Measurements from ENCODE around the gene SLC16A9.

The SLC16A9 gene

GRCh38 chr10:59628456-59628855 is 81.2 kb downstream of the SLC16A9 start:
- DNase-seq (ENCODE audit: low spot score), result no peak

DNA sequence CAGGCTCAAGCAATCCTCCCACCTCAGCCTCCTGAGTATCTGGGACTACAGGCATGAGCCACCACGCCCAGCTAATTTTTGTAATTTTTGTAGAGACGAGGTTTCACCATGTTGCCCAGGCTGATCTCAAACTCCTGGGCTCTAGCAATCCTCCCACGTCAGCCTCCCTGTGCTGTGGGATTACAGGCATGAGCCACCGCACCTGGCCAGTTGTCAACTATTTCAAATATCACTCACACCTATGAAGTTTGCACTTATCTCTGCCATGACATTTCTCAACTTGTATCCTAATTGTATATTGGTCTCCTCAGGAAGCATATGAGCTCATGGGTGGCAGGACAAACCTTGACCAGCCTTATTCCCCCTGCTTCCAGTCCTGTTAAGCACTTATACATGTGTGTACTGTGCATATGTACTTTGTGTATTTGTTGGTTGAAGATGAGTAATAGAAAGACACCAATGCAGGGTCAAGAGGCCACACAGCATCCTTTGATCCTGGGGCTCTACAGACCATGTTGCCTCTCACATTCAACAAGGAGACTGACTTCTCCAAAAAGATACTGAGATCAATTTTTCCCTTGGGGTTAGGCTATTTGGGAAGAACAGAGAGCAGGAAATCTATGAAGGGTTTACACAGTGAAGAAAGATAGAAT is 82.2 kb downstream of the SLC16A9 start:
- no peak for DNase-seq (ENCODE audit: low spot score)

GRCh38 chr10:59626523-59626869 is 83.2 kb downstream of the SLC16A9 start:
- no peak for DNase-seq (ENCODE audit: low spot score)

GRCh38 chr10:59625721-59626522 is 83.7 kb downstream of the SLC16A9 start:
- peak; percentile 84 for DNase-seq (ENCODE audit: low spot score)

DNA sequence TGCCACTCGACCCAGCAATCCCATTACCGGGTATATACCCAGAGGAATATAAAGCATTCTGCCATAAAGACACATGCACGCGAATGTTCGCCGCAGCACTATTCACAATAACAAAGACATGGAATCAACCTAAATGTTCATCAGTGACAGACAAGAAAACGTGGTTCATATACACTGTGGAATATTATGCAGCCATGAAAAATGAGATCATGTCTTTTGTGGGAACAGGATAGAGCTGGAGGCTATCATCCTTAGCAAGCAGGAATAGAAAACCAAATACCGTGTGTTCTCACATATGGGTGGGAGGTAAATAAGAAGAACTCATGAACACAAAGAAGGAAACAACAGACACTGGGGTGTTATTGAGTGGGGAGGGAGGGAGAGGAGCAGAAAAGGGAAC is 84.7 kb downstream of the SLC16A9 start:
- DNase-seq (ENCODE audit: low spot score), result no peak

DNA sequence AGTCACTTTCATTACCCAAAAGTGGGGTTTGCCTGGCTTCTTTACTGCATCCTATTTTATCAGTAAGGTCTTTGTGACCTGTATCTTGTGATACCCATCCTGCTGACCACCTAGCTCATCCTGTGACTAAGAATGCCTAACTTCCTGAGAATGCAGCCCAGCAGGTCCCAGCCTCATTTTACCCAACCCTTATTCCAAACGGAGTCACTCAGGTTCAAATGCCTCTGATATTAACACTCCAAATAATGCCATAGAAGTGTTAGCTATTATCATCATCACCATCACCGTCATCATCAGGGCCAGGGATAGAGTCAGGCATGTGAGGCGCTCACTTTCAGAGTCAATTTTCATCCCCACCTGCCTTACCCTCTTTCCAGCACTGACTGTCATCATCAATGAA is 85.5 kb downstream of the SLC16A9 start:
- no peak for DNase-seq (ENCODE audit: low spot score)

DNA sequence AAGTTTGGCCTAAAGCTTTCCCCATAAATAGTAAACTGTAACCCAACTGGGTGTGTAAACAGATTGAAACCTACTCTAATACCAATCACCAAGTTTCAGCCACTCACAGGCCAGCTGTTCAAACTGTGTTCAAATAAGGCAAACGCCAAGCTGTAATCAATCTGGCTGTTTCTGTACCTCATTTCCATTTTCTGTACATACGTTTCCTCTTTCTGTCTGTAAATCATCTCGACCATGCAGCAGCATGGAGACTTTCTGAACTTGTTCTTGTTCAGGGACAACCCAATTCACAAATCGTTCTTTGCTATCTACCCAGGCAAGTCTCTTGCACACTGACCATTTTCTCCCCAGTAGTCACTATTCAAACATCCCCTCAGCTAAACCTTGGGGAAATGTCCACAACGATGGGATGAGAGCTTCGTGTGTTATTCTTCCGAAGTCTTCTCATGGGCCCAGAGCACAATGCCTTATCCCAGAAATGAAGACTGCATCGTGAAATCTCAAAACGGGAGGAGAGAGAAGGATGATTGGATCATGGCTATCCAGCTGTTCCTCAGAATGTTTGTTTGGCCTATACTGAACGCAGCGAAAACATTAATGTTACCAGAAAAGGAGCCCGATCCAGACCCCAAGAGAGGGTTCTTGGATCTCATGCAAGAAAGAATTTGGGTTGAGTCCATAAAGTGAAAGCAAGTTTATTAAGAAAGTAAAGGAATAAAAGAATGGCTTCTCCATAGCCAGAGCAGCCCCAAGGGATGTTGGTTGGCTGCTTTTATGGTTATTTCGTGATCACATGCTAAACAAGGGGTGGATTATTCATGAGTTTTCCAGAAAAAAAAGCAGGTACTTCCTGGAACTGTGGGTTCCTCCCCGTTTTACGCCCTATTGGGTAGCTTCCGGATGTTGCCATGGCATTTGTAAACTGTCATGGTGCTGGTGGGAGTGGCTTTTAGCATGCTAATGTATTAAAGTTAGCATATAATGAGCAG is 86.2 kb downstream of the SLC16A9 start:
- no peak for DNase-seq (ENCODE audit: low spot score)

DNA sequence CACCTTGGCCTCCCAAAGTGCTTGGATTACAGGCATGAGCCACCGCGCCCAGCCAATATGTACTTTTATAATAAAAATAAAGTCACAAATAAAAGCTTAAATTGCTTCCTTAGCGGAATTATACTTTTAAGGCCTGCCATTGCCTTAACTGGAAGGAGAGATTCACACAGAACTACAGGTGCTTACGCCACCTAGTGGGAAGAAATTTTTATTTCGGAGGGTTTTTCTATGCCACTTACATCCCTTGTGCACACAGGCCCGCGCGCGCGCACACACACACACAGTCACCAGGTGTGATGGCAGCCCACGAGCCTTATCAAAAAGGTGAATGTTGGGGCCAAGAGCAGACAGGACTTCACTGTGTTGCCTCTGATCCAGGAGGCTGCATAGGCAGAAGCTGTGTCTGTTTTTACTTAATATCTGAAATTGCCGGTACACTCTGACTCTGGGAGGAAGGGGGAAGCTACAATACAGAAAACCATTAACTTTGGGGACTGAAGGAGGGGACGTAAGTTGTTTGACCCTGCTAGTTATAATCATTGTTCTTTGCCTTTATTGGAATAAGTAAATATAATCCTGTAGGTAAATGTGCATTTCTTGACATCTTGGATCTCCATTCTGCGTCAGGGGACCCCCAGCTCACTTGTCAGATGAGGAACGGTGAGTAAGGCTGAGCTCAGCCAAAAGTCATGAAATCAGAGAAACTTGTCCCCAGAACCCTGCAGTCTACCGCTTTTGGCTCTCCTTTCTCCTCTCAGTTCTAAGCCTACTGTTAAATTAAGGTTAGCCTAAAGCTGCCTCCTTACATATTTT is 87.1 kb downstream of the SLC16A9 start:
- DNase-seq (ENCODE audit: low spot score), result peak; percentile 85

DNA sequence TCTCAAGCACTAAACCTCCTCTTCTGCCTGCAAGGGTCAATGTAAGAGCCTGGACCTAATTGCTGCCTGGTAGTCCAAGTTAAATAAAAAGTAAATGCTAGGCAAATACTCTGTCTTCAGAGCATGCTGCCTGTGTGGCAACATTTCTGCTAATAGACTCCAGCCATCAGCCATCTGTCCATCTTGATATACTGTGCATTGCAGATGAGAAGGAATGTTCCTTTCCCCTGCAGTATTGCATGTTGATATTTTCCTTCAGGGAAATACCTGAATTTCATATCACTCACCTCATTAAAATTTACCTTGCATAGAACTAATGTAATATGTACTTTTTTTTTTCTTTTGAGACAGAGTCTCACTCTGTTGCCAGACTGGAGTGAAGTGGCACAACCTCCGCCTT is 87.9 kb downstream of the SLC16A9 start:
- DNase-seq (ENCODE audit: low spot score), result no peak

DNA sequence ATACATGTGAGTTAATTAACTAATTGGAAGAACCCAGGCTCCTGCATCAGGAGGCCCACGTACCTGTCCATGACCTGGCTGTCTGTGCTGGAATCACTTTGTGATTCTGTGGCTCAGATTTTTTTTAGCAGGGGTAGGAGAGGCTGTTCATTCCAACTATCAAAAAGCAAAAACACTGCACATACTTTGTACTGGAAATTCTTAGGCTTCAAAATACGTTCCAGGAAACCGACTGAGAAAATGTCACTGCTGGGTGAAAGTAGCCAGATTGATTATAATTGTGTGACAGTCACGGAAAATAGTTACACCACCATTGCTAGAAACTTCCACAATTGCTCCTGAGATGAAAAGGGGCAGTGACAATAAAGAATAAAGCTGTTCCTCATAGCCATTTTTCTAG is 91.0 kb downstream of the SLC16A9 start:
- DNase-seq (ENCODE audit: low spot score), result no peak

DNA sequence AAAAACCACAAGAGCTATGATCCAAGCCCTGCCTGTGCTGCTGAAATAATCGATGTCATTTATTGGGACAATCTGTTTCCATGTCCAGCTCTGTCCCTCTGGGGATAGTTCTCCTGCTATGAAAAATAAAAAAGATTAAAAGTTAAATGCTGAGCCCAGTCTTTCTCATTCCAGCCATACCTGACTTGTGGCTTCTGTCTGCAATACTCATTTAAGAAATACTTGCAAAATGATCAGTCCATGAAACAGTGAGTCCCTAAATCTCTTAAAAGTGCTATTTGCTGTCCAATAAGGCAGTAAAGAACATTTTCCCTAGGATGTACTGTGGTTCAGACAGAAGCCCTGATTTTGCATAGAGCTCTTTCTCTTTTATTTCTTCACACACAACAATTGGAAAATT is 91.7 kb downstream of the SLC16A9 start:
- DNase-seq (ENCODE audit: low spot score), result no peak

- no peak for DNase-seq (ENCODE audit: low spot score)
Measured at GRCh38 chr10:59611048-59611447, 98.6 kb downstream of the SLC16A9 start.

- DNase-seq (ENCODE audit: low spot score), result no peak
Measured at GRCh38 chr10:59607970-59608369, 101.7 kb downstream of the SLC16A9 start.

GRCh38 chr10:59606551-59606961 is 103.1 kb downstream of the SLC16A9 start:
- no peak for DNase-seq (ENCODE audit: low spot score)

- no peak for DNase-seq (ENCODE audit: low spot score)
Measured at GRCh38 chr10:59601985-59602384, 107.7 kb downstream of the SLC16A9 start.

All from pons (tissue), 1 donor.